Hepatocyte (in vitro differentiated cells): ENCODE results near the gene S100A4. TPM values are rescaled to one million over a fixed set of nuclear protein-coding genes. Genes with fewer than 3 reads are reported as not detected.

Experiments used
- DNase-seq: peaks from one replicate; pipeline ENCODE4 v3.0.0-alpha.2; 2016; ENCODE audit warnings: low spot score
- H2AFZ ChIP-seq: fragments of 200-600 bp; sonication (generic); 2 replicates; pipeline ENCODE4 v1.6.0; 2016; ENCODE audit warnings: antibody characterized with exemption, mild to moderate bottlenecking
- H3K27ac ChIP-seq: fragments of 200-600 bp; sonication (generic); 2 replicates; pipeline ENCODE4 v1.5.1; 2016; ENCODE audit warnings: mild to moderate bottlenecking
- H3K27me3 ChIP-seq: fragments of 200-600 bp; sonication (generic); 2 replicates; pipeline ENCODE4 v1.6.1; 2016
- H3K36me3 ChIP-seq: fragments of 200-600 bp; sonication (generic); replicated peaks from 2 replicates; pipeline ENCODE4 v1.5.1; 2016; ENCODE audit warnings: low read depth; ENCODE audit not compliant: insufficient read depth
- H3K4me1 ChIP-seq: fragments of 200-600 bp; sonication (generic); 2 replicates; pipeline ENCODE4 v1.5.1; 2016; ENCODE audit warnings: mild to moderate bottlenecking, moderate library complexity; ENCODE audit not compliant: insufficient read depth
- H3K4me2 ChIP-seq: fragments of 200-600 bp; sonication (generic); 2 replicates; pipeline ENCODE4 v1.6.0; 2016
- H3K4me3 ChIP-seq: fragments of 200-600 bp; sonication (generic); 2 replicates; pipeline ENCODE4 v1.5.1; 2016; ENCODE audit warnings: mild to moderate bottlenecking
- H3K79me2 ChIP-seq: fragments of 200-600 bp; sonication (generic); 2 replicates; pipeline ENCODE4 v1.6.0; 2017; ENCODE audit warnings: mild to moderate bottlenecking
- H3K9me2 ChIP-seq: fragments of 200-600 bp; sonication (generic); replicated peaks from 2 replicates; pipeline ENCODE4 v1.6.0; 2017; ENCODE audit warnings: mild to moderate bottlenecking; ENCODE audit not compliant: insufficient read depth
- H3K9me3 ChIP-seq: fragments of 200-600 bp; sonication (generic); 2 replicates; pipeline ENCODE4 v1.5.1; 2016; ENCODE audit warnings: low read depth, mild to moderate bottlenecking
- H4K20me1 ChIP-seq: fragments of 200-600 bp; sonication (generic); 2 replicates; pipeline ENCODE4 v1.6.0; 2016; ENCODE audit warnings: mild to moderate bottlenecking; ENCODE audit not compliant: insufficient read depth, poor library complexity, severe bottlenecking
- EZH2 ChIP-seq: fragments of 200-600 bp; sonication (generic); IDR thresholded peaks from 2 replicates; pipeline ENCODE4 v1.6.1; 2016; ENCODE audit warnings: antibody characterized with exemption, mild to moderate bottlenecking, borderline replicate concordance
- EZH2phosphoT487 ChIP-seq: fragments of 200-600 bp; sonication (generic); IDR thresholded peaks from one replicate; pipeline ENCODE4 v1.6.1; 2018; ENCODE audit warnings: antibody characterized with exemption, mild to moderate bottlenecking, low read depth, moderate library complexity; ENCODE audit not compliant: unreplicated experiment, severe bottlenecking
- WGBS: methylation state at CpG from one replicate; pipeline ENCODE4 v1.1.6; 2016; ENCODE audit warnings: low lambda C conversion rate; ENCODE audit errors: missing lambda C conversion rate; 5-methylcytosine and 5-hydroxymethylcytosine counted together
- polyA plus RNA-seq: library from polyadenylated mRNA; unstranded; fragments of >200 nt; fragmentation: Nextera tagmentation; extraction: Ambion mirVana; gene quantifications from 2 replicates; pipeline ENCODE4 v1.2.1, GENCODE V29; 2016
- total RNA-seq: library from RNA; depleted of rRNA; stranded (reverse); fragments of >200 nt; gene quantifications from 2 replicates; pipeline ENCODE4 v1.2.3, GENCODE V29; 2014
- TF ChIP-seq, protein P1 (sequence below): fragments of 200-600 bp; sonication (generic); IDR thresholded peaks from 2 replicates; pipeline ENCODE4 v1.5.1; 2016; ENCODE audit warnings: antibody characterized with exemption, mild to moderate bottlenecking; ENCODE audit not compliant: poor library complexity

Gene S100A4
- total and polyA plus RNA-seq, 2 experiments from 2014 or later, result 64.1 to 116 TPM

- H3K4me3 ChIP-seq, result no peak overlapping the region
- no peaks in the 10 kb centered on the region for H3K9me3 ChIP-seq
- H3K27ac ChIP-seq, result peak overlapping the region; percentile 94
- no peak for TF ChIP-seq EZH2
- no peak for TF ChIP-seq EZH2phosphoT487
- TF ChIP-seq, protein P1, sequence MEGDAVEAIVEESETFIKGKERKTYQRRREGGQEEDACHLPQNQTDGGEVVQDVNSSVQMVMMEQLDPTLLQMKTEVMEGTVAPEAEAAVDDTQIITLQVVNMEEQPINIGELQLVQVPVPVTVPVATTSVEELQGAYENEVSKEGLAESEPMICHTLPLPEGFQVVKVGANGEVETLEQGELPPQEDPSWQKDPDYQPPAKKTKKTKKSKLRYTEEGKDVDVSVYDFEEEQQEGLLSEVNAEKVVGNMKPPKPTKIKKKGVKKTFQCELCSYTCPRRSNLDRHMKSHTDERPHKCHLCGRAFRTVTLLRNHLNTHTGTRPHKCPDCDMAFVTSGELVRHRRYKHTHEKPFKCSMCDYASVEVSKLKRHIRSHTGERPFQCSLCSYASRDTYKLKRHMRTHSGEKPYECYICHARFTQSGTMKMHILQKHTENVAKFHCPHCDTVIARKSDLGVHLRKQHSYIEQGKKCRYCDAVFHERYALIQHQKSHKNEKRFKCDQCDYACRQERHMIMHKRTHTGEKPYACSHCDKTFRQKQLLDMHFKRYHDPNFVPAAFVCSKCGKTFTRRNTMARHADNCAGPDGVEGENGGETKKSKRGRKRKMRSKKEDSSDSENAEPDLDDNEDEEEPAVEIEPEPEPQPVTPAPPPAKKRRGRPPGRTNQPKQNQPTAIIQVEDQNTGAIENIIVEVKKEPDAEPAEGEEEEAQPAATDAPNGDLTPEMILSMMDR, result no peak
- H3K27me3 ChIP-seq, result no peaks in the 10 kb centered on the region
- peaks cover 43% of the 10 kb centered on the region for H3K4me1 ChIP-seq
- DNase-seq, result no peak
- WGBS, result 67% methylated on average over 2 of the region's 2 CpGs
- H3K4me2 ChIP-seq, result peak overlapping the region; percentile 87
- no peaks in the 10 kb centered on the region for H4K20me1 ChIP-seq
- peak overlapping the region; percentile 45 for H2AFZ ChIP-seq
- H3K79me2 ChIP-seq, result peaks cover 18% of the 10 kb centered on the region
- no peaks in the 10 kb centered on the region for H3K9me2 ChIP-seq
- no peaks in the 10 kb centered on the region for H3K36me3 ChIP-seq
Measured at GRCh38 chr1:153532181-153532580, 13.4 kb downstream of the S100A4 start.

GRCh38 chr1:153531638-153532037, 14.0 kb downstream of the S100A4 start:
- no peak overlapping the region for H2AFZ ChIP-seq
- no peaks in the 10 kb centered on the region for H3K9me3 ChIP-seq
- H3K4me2 ChIP-seq, result no peak overlapping the region
- H3K9me2 ChIP-seq, result no peaks in the 10 kb centered on the region
- no peak for TF ChIP-seq EZH2
- TF ChIP-seq, protein P1, result no peak
- no peak for TF ChIP-seq EZH2phosphoT487
- peaks cover 18% of the 10 kb centered on the region for H3K79me2 ChIP-seq
- no peak overlapping the region for H3K4me3 ChIP-seq
- H4K20me1 ChIP-seq, result no peaks in the 10 kb centered on the region
- DNase-seq, result no peak
- peaks cover 40% of the 10 kb centered on the region for H3K4me1 ChIP-seq
- 86% methylated on average over 3 of the region's 3 CpGs for WGBS
- no peaks in the 10 kb centered on the region for H3K36me3 ChIP-seq
- no peaks in the 10 kb centered on the region for H3K27me3 ChIP-seq
- peak overlapping the region; percentile 94 for H3K27ac ChIP-seq

DNA sequence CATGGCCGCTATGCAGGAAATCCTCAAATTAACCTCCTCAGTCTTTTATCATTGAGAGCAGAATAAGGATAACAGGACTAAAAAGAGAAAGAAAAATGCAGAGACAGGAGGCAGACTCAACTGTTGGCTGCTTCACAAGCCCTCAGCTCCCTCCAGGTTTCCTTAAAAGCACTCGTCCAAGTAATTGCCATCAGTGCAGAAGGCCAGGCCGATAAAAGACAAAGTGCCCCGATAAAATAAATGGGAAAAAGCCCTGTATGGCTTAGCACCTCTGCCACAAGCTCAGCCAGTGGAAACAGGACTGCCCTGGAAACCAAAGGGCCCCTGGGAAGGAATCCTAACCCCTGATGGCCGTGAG, 17.9 kb downstream of the S100A4 start:
- Histone ChIP-seq H2AFZ (no peak overlapping the region), H3K4me3 (no peak overlapping the region), H3K4me2 (no peak overlapping the region), H4K20me1 (no peaks in the 10 kb centered on the region), H3K4me1 (peaks cover 11% of the 10 kb centered on the region), H3K27ac (no peak overlapping the region), H3K36me3 (no peaks in the 10 kb centered on the region), H3K9me3 (no peaks in the 10 kb centered on the region), H3K9me2 (no peaks in the 10 kb centered on the region), H3K79me2 (no peaks in the 10 kb centered on the region), H3K27me3 (no peaks in the 10 kb centered on the region)
- no peak for DNase-seq
- TF ChIP-seq, protein P1, result no peak
- TF ChIP-seq EZH2, result no peak
- TF ChIP-seq EZH2phosphoT487, result no peak
- WGBS, result 70% methylated on average over 5 of the region's 5 CpGs
